Glutamatergic neuron (in vitro differentiated cells): ENCODE measurements around the gene SCG5. TPM values are rescaled to one million over a fixed set of nuclear protein-coding genes. Genes with fewer than 3 reads are reported as not detected.
"Not testable (repeated sequence)": the region's sequence is repeated elsewhere in the genome, so short reads cannot be mapped to it uniquely, and the experiment has no call there.

ENCODE experiments used
- DNase-seq: peaks from one replicate; pipeline ENCODE4 v3.0.0; 2022
- H3K27ac Mint-ChIP-seq: one replicate; pipeline ENCODE4 v1.8.0; 2020; ENCODE audit warnings: mild to moderate bottlenecking, mixed read lengths, inconsistent platforms; ENCODE audit not compliant: unreplicated experiment
- H3K27me3 Mint-ChIP-seq: one replicate; pipeline ENCODE4 v1.8.0; 2020; ENCODE audit warnings: mild to moderate bottlenecking, moderate library complexity, mixed read lengths, inconsistent platforms; ENCODE audit not compliant: unreplicated experiment
- H3K36me3 Mint-ChIP-seq: one replicate; pipeline ENCODE4 v1.8.0; 2020; ENCODE audit warnings: mild to moderate bottlenecking, mixed read lengths, inconsistent platforms; ENCODE audit not compliant: unreplicated experiment
- H3K4me1 Mint-ChIP-seq: one replicate; pipeline ENCODE4 v1.8.0; 2020; ENCODE audit warnings: mild to moderate bottlenecking, low read depth, mixed read lengths, inconsistent platforms; ENCODE audit not compliant: unreplicated experiment
- H3K4me3 Mint-ChIP-seq: one replicate; pipeline ENCODE4 v1.8.0; 2020; ENCODE audit warnings: mild to moderate bottlenecking, mixed read lengths, inconsistent platforms; ENCODE audit not compliant: unreplicated experiment
- H3K9me3 Mint-ChIP-seq: one replicate; pipeline ENCODE4 v1.8.0; 2020; ENCODE audit warnings: mild to moderate bottlenecking, moderate library complexity, mixed read lengths, inconsistent platforms; ENCODE audit not compliant: unreplicated experiment
- long read RNA-seq: library from polyadenylated mRNA; unstranded; transcript quantifications from one replicate; pipeline ENCODE4 v2.0.0, GENCODE V29; 2020; ENCODE audit not compliant: unreplicated experiment
- total RNA-seq: library from RNA; stranded (reverse); fragmentation: NEBNext Ultra II Directional; extraction: Animal tissue kit (Norgen Biotek cat#: 25700); gene quantifications from one replicate; pipeline ENCODE4 v1.2.1, GENCODE V29; 2021; ENCODE audit not compliant: unreplicated experiment
- TF ChIP-seq, protein P1 (sequence below): fragments of 200-600 bp; sonication (generic); IDR thresholded peaks from one replicate; pipeline ENCODE4 v1.5.0; 2021; ENCODE audit not compliant: partially characterized antibody, unreplicated experiment

SCG5 gene, protein sequence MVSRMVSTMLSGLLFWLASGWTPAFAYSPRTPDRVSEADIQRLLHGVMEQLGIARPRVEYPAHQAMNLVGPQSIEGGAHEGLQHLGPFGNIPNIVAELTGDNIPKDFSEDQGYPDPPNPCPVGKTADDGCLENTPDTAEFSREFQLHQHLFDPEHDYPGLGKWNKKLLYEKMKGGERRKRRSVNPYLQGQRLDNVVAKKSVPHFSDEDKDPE
- total RNA-seq = 46.0 TPM
- long read RNA-seq, transcript SCG5-201 (6 exons, 1,238 nt) = major isoform, 23 of 45 reads
- long read RNA-seq, transcript SCG5-202 (6 exons, 1,235 nt) = minor isoform, 19 of 45 reads
- long read RNA-seq, partial matches to known transcripts = 1 of 45 reads
- long read RNA-seq, other reads (novel, unspliced or antisense) = 1 of 45 reads

DNA sequence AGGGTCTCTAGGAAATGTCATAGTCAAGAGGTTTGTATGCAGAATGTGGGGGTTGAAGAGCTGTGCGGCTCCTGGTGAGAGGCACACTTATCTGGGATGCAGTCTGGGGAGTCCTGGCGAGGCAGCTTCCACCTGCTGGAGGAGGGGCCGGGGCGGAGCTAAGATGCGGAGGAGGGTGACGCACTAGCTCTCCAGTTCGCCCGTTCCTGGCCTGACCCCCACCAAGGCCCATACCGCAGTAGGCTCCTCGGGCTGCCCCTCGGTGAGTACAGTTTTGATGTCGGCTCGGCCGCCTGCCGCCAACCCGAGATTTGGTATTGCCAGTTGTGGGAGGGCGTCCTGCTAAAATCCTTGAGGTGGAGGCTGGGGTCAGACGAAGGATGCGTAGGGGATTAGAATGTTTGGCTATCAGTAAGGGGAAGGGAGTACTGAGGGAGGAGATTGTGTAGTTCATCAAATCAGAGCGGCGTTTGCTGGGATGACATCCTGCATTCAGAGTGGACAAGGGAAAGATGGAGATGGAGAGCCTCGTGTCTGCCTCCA is at the start of gene SCG5:
Gene SCG5, plus strand, starts transcription at position 194 of the 543 bp plus-strand sequence. CDS start 1,883 bp downstream, outside the sequence.
- peak; percentile 78 for DNase-seq
- TF ChIP-seq, protein P1, sequence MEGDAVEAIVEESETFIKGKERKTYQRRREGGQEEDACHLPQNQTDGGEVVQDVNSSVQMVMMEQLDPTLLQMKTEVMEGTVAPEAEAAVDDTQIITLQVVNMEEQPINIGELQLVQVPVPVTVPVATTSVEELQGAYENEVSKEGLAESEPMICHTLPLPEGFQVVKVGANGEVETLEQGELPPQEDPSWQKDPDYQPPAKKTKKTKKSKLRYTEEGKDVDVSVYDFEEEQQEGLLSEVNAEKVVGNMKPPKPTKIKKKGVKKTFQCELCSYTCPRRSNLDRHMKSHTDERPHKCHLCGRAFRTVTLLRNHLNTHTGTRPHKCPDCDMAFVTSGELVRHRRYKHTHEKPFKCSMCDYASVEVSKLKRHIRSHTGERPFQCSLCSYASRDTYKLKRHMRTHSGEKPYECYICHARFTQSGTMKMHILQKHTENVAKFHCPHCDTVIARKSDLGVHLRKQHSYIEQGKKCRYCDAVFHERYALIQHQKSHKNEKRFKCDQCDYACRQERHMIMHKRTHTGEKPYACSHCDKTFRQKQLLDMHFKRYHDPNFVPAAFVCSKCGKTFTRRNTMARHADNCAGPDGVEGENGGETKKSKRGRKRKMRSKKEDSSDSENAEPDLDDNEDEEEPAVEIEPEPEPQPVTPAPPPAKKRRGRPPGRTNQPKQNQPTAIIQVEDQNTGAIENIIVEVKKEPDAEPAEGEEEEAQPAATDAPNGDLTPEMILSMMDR = no peak

DNA sequence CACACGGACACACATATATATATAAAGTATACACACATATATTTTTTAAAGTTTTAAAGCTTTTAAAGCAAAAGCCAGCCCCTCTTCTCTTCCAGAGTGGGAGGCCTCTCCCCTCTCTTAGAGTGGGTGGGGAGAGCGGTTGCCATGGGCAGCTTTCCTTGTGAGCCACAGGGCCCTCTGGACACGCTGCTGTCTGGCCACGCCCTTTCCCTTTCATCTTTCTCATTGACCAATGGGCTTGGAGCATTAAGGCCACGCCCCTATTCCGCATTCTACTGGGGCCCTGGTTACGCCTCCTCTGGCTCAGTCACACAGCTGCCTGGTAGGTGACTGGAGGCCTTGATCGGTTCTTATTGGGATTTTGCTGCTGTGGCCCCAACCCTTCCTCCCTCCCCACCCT is 48.4 kb upstream of the SCG5 start, which contains the start of gene GOLGA8N:
Gene GOLGA8N, plus strand, starts transcription at position 306 of the 400 bp plus-strand sequence.
- not testable (repeated sequence) for H3K4me3 Mint-ChIP-seq, H3K36me3 Mint-ChIP-seq, H3K27ac Mint-ChIP-seq, H3K27me3 Mint-ChIP-seq, H3K9me3 Mint-ChIP-seq, H3K4me1 Mint-ChIP-seq, DNase-seq

More for the DNA sequence above, at the start of gene SCG5:
- no peaks in the 10 kb centered on the region for H3K9me3 Mint-ChIP-seq
- H3K4me3 Mint-ChIP-seq = peak within 1 kb of the TSS; percentile 94
- H3K27ac Mint-ChIP-seq = peak within 1 kb of the TSS; percentile 99
- no peaks in the 10 kb centered on the region for H3K36me3 Mint-ChIP-seq
- peaks cover 2% of the 10 kb centered on the region for H3K27me3 Mint-ChIP-seq
- peaks cover 9% of the 10 kb centered on the region for H3K4me1 Mint-ChIP-seq

DNA sequence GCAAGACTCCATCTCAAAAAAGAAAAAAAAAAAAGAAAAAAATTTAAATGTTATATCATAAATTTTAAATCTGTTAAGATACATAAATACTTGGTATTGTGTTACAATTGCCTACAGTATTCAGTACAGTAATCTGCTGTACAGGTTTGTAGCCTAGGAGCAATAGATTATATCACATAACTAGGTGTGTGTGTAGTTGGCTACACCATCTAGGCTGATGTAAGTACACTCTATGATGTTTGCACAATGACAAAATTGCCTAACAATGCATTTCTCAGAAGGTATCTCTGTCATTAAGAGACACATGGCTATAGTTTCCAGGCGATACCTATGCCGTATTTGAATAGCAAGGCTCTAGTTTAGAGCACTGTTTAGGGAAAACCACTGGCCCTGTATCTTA is 32.0 kb upstream of the SCG5 start:
- DNase-seq, H3K27me3 Mint-ChIP-seq, H3K27ac Mint-ChIP-seq, H3K36me3 Mint-ChIP-seq, H3K4me3 Mint-ChIP-seq, H3K9me3 Mint-ChIP-seq, H3K4me1 Mint-ChIP-seq: not testable (repeated sequence)

DNA sequence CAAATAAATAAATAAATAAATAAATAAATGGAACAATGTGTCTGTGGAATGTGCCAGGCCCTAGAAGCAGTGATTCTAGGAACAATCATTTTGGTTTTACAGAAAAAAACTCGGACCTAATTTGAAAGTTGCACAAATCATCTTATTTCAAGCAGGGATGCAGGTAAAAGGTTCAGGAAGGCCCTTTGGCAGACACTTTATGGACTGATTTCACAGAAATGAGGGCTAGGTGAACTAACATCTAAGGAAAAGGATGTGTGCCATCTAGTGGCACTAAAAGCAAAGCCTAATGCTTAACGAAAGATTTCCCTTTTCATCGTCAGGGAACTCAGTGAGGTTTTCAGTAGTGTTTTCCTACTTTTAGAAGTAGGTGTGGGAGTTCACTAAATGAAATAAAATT is 30.8 kb upstream of the SCG5 start:
- H3K27ac Mint-ChIP-seq, H3K4me1 Mint-ChIP-seq, DNase-seq, H3K9me3 Mint-ChIP-seq, H3K36me3 Mint-ChIP-seq, H3K27me3 Mint-ChIP-seq, H3K4me3 Mint-ChIP-seq: not testable (repeated sequence)

DNA sequence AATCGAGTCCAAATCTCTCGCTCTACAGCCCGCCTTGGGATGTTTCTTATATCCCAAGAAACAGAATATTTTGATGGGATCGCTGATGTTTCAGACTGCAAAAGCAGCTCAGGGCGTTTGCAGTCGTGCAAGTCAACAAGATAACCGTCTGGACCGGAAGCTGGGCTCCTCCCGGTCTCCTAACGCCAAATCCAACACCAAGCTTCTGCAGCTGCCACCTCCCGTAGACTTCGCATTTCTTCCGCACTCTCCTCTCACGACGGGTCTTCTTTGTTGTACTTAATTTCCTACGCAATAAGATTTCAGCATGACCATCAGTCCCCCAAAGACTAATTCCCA is 26.8 kb upstream of the SCG5 start:
- not testable (repeated sequence) for H3K36me3 Mint-ChIP-seq, H3K27me3 Mint-ChIP-seq, H3K4me1 Mint-ChIP-seq, H3K9me3 Mint-ChIP-seq
- DNase-seq = peak; percentile 19
- H3K4me3 Mint-ChIP-seq = peak overlapping the region; percentile 98
- peak overlapping the region; percentile 78 for H3K27ac Mint-ChIP-seq

DNA sequence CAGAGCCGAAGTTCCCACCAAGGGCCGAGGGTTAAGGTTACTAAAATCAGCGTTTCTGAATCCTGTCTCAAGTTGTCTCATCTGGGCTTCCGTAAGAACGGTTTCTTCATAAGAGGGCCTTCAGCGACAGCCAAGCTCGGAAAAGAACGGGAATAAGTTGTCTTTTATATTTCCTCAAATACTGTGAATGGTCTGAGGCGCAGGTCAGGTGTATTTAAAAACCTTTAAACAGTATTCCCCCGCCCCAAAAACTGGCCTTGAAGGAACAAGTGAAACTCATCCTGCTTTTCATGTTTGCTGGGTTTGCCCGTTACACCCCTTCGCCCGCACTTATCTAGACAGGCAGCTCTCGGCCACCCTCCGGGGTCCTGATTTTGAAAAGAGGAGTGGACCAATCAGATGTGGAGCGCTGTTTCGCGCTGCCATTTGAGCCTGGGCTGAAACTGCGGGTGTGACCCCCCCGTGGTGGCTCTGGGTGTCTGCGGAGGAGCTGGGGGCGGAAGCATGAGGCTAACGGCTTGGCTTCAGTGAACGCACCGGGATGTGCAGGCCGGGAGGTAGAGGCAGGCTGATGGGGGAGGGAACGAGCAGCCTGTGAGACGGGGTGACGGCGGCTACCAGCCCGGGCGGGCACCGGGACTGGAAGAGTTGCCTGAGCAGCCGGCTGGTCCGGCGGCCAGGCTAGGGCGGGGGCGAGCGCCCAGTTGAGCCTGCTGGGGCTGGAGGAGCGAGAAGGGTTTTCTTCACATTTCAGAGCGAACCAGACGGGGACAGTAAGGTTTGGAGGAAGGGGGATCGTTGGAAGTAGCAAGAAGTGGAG is 26.2 kb upstream of the SCG5 start, which contains the start of gene ARHGAP11A:
Gene ARHGAP11A, plus strand, starts transcription at position 454 of the 820 bp plus-strand sequence. CDS start 708 bp downstream, outside the sequence.
- H3K27me3 Mint-ChIP-seq = not testable (repeated sequence)
- H3K4me3 Mint-ChIP-seq = peak within 1 kb of the TSS; percentile 98

DNA sequence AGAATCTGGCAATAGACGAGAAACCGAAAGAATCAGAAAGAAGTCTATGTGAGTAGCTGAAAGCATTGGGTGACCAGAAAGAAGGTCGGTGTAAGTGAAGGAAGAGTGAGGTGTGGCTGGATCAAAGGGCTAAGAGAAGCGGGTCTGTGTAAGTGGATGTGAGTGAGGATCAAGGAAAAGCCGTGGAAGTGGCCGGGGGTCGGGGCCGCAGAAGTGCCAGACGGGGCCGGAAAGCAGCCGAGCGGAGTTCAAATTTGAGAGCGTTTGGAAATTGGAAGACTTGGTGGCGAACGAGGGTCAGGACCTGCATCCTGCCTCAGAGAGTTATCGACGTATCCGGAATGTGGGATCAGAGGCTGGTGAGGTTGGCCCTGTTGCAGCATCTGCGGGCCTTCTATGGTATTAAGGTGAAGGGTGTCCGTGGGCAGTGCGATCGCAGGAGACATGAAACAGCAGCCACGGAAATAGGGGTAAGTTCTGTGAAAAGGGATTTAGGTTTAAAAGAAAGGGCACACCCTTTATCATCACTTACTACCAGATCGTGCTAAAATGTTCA is 25.6 kb upstream of the SCG5 start:
- DNase-seq, H3K4me1 Mint-ChIP-seq, H3K9me3 Mint-ChIP-seq, H3K36me3 Mint-ChIP-seq, H3K27me3 Mint-ChIP-seq: not testable (repeated sequence)
- peak overlapping the region; percentile 82 for H3K27ac Mint-ChIP-seq
- peak overlapping the region; percentile 98 for H3K4me3 Mint-ChIP-seq

More for the DNA sequence above, 26.2 kb upstream of the SCG5 start, which contains the start of gene ARHGAP11A:
- H3K36me3 Mint-ChIP-seq, H3K4me1 Mint-ChIP-seq, H3K9me3 Mint-ChIP-seq: not testable (repeated sequence)
- peak; percentile 79 for DNase-seq
- H3K27ac Mint-ChIP-seq = peak within 1 kb of the TSS; percentile 82
